Measurements from ENCODE around the gene IRX3. TPM values are rescaled to one million over a fixed set of nuclear protein-coding genes. Genes with fewer than 3 reads are reported as not detected.

Gene IRX3
- total RNA-seq, 1 donor, result 0.86 TPM

DNA sequence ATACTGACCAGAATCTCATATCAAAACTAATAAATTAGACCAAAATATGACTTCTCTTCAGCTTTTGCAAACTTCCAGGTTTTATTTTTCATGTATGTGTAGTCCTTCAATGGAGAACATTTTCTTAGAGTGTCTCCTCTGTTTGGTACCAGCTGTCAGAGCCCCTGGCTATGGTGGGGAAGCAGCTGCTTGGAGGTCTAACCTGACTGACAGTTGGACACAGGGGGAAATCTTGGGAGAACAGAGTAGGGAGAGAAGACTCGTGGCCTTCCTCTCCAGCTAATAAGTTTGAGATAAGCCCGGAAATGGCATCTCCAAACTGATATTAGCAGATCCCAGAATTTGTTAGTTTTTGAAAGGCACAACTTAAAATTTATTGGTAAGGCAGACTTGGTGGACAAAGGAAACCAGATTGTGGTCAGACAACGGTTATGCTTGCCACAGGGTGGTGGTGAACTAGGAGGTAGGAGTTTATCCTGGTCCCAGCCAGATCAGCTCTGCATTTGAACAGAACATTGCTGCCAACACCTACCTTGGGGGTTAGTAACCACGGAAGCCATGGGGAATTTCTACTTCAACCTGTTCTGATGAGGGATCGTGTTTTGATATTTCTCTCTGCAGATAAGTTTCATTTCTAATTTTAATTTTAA, 39.2 kb upstream of the IRX3 start:
- DNase-seq (ENCODE audit: low read depth), result no peak
- TF ChIP-seq, protein P1, sequence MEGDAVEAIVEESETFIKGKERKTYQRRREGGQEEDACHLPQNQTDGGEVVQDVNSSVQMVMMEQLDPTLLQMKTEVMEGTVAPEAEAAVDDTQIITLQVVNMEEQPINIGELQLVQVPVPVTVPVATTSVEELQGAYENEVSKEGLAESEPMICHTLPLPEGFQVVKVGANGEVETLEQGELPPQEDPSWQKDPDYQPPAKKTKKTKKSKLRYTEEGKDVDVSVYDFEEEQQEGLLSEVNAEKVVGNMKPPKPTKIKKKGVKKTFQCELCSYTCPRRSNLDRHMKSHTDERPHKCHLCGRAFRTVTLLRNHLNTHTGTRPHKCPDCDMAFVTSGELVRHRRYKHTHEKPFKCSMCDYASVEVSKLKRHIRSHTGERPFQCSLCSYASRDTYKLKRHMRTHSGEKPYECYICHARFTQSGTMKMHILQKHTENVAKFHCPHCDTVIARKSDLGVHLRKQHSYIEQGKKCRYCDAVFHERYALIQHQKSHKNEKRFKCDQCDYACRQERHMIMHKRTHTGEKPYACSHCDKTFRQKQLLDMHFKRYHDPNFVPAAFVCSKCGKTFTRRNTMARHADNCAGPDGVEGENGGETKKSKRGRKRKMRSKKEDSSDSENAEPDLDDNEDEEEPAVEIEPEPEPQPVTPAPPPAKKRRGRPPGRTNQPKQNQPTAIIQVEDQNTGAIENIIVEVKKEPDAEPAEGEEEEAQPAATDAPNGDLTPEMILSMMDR (IDR thresholded peaks at IDR 0.05; ENCODE audit: insufficient read depth, low read depth, low read length), result no peak
- no peak overlapping the region for H3K4me3 ChIP-seq (ENCODE audit: low read depth, low read length)

DNA sequence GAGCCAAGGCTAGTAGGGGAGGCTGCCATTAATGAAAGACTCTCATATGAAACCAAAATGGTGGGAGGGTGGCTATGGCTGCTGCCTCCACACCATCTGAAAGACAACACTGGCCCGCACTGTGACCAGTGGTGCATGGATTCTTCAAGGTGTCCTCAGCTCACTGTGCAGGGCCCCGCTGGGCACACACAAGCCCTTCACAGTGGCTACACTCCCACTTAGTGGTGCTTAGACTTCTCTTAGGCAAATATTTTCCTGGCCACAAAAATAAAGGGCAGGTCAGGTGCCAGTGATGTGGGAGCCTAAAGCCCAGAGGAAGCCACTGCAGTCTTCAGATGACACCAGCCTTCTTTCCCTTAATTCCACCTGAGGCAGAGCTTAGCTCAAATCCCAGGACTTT, 38.1 kb upstream of the IRX3 start:
- no peak for DNase-seq (ENCODE audit: low read depth)
- no peak overlapping the region for H3K4me3 ChIP-seq (ENCODE audit: low read depth, low read length)
- TF ChIP-seq, protein P1 (IDR thresholded peaks at IDR 0.05; ENCODE audit: insufficient read depth, low read depth, low read length), result no peak

DNA sequence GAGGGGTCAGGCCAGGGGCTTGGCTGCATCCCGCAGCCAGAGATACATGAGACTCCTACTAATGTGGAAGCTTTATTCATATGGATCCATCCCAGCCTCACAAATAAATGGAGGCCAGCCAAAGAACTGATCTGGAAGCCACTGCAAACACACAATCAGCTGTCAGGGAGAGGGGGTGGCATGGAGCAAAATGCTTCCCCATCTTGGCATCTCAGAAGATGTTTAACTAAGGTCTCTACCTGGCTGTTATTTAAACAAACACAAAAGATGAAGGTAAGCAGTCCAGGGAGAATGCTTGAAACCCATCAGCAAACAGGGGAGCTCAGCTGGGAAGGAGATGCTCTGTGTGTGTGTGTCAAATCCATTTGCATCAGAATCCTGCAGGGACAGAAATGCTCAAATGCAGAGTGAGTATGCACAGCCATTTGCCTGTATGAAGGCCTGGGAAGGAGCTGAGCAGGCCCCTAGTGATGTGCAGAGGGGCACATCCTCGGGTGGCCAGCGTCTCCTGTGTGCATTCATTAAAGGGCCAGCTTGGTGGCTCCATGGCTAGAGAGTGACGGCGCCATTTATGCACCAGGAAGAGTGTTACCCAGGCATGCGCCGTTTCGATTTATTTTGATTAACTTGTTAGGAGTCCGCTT, 34.2 kb upstream of the IRX3 start:
- no peak overlapping the region for H3K4me3 ChIP-seq (ENCODE audit: low read depth, low read length)
- no peak for DNase-seq (ENCODE audit: low read depth)
- TF ChIP-seq, protein P1 (IDR thresholded peaks at IDR 0.05; ENCODE audit: insufficient read depth, low read depth, low read length), result no peak

DNA sequence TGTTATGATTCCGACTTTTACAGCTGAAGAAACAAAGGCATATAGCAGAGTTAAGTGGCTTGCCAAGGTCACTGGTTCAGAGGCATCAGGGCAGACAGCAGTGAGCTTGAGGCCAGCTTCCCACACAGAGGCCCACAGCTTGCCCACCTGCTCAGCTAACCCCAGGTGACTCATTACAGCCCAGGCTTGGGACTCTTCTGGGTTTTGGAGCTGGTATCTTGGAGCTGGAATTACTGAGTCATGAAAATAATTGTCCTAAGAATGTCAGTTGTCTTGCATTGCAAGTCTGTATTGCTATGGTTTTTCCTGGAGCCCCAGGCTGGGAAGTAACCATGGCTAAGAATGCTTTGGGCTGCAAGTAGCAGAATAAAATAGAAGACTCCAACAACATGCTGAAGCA, 32.4 kb upstream of the IRX3 start:
- TF ChIP-seq, protein P1 (IDR thresholded peaks at IDR 0.05; ENCODE audit: insufficient read depth, low read depth, low read length), result no peak
- H3K4me3 ChIP-seq (ENCODE audit: low read depth, low read length), result no peak overlapping the region
- no peak for DNase-seq (ENCODE audit: low read depth)

GRCh38 chr16:54317101-54317611, 30.6 kb upstream of the IRX3 start:
- H3K4me3 ChIP-seq (ENCODE audit: low read depth, low read length), result no peak overlapping the region
- TF ChIP-seq, protein P1 (IDR thresholded peaks at IDR 0.05; ENCODE audit: insufficient read depth, low read depth, low read length), result no peak
- no peak for DNase-seq (ENCODE audit: low read depth)

DNA sequence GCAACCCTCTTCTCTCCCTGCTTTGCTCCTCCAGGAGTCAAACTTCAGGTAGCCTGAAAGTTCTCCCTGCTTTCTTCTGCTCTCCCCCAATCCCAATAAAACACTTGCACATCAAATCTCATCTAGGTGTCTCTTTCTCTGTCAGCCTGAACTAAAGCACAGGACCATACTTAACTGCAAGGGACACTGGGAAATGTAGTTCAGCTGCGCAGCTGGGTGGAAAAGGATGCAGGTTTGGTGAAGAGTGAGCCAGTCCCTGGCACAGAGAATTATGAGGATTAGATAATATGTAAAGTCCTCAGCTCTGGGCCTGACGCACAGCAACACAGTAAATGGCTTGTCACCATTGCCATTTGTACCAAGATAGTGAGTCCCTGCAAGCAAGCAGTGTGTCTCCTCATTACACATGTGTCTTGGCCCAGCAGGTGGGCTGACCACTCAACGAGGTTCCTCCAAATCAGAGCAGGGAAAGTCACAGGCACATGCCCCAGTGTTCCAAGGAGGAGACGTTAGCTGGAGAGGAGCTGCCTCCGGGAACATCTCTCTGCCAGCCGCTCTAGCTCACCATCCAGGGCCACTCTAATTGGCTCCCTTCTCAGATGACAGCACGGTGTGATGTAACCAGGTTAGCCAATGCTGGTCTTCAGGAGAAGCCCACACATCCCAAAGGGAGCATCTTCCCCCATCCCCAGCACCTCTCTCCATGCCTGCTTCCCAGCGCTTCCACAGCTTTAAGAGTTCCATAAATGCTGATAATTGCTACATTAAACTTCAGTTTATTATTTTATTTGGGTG, 29.7 kb upstream of the IRX3 start:
- TF ChIP-seq, protein P1 (IDR thresholded peaks at IDR 0.05; ENCODE audit: insufficient read depth, low read depth, low read length), result no peak
- DNase-seq (ENCODE audit: low read depth), result no peak
- no peak overlapping the region for H3K4me3 ChIP-seq (ENCODE audit: low read depth, low read length)

All from fibroblast of villous mesenchyme (primary cell).